GM21526 (cell line): Measurements from ENCODE around the gene TLCD1.

ENCODE experiments used
- ATAC-seq: cut with Tn5 transposase; IDR thresholded peaks from one replicate; pipeline ENCODE4 v1.9.1; 2021; ENCODE audit warnings: moderate library complexity; ENCODE audit not compliant: unreplicated experiment, low FRiP score

The TLCD1 gene

DNA sequence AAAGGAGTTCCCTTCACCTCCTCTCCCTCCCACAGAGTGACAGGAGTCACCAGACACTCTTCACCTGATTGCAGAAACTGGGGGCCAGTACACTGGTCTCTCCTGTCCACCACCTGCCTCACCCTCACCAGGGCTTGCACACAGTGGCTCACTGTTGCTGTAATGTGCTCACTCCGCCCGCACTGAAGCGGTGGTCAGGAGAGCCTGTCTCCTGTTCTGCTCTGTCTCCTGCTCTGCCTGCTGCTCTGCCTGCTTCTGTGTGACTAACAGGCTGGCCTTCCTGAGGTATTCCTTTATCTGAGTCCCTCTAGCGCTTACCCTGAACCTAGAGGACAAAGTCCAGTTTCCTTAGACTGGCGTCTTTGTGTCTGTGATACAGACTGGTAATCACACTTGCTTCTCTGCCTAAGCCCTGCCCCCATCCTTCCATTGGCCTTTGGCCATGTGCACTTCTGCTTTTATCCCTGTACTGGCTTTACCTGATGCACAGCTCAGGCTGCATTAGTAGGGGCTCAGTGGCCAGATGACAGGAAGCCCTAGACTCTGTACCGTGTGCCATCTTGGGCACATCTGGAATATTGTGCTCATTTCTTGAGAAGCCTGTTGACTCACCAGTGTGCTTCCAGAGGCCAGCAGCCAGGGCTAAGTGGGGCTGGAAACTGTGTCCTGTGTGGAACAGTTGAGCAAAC lies 27.6 kb downstream of the TLCD1 start:
- no peak for ATAC-seq

DNA sequence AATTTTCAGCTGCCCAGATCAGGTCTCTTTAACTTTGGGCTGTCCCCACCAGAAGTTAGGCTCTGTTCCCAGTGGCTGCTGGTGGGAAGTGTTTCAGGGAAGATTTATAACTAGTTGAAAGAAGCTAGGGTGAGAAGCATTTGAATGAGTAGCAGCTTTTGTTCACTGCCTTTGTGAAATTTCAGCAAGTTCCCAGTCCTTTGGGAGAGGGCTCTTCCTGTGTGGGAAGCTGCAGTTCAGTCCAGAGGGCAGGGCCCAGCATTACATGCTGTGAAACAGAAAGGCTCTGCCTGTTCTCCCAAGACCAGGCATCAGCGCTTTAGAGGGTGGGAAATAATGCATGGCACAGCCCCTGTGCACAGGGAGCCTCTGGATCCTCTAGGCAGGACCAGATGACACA lies 32.2 kb downstream of the TLCD1 start:
- no peak for ATAC-seq

DNA sequence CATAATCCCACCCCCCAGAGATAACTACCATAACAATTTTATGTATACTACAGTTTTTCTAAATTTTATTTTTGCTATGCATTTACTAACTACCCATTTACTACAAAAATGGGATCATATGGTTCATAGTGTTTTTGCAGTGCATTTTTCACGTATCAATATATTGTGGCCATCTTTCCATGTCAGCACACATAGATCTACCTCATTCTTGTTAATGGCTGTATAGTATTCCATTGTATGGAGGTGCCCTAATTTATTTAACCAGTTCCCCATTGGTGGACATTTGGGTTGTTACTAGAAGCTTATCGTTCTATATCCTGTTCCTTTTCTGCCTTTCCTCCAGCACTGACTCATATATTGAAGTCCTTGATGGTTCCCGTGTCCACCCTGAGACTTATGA lies 37.0 kb downstream of the TLCD1 start:
- no peak for ATAC-seq

DNA sequence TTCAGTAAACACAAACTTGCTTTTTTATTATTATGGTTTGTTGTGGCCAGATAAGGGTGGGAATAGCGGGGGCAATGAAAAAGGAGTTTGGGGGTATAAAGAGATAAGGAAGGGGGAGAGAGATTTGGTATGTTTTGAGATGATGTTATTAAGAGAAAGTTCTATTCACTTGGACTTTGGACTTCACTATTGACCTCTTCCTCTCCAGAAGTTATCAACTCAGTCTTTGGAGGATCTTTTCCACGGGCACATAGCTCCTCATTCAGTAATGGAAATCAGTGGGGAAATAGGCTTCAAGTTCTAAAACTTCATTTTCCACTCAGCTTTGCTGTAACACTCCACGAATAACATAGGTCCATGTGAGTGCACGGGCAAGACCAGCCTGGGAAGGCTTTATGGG lies 37.6 kb downstream of the TLCD1 start:
- ATAC-seq, result no peak

DNA sequence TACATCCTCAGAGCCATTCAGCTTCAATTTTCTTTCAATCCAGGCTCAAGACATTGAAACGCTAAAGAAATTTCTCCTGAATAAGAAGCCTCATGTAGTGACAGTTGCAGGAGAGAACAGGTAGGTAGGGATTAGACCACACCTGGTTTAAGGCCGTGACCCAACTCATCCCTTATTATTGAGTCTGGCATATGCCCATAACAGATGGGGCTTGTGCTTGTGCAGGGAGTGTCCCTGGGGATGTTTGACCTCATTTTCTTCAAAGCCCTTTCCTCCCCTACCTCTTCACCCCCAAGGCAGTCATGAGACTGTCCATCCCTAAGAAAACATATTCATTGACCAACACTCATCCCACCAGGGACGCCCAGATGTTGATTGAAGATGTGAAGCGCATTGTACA lies 39.7 kb downstream of the TLCD1 start:
- ATAC-seq, result no peak

DNA sequence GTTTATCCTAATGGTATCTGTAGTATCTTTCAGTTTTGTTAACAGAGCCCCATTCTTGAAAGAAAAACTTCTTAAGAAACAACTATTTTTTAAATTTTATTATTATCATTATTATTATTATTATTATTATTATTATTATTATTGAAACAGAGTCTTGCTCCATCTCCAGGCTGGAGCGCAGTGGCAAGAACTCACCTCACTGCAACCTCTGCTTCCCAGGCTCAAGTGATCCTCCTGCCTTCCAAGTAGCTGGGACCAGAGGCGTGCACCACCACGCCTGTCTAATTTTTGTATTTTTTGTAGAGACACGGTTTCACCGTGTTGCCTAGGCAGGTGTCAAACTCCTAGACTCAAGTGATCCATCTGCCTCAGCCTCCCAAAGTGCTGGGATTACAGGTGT lies 40.7 kb downstream of the TLCD1 start:
- ATAC-seq, result no peak

DNA sequence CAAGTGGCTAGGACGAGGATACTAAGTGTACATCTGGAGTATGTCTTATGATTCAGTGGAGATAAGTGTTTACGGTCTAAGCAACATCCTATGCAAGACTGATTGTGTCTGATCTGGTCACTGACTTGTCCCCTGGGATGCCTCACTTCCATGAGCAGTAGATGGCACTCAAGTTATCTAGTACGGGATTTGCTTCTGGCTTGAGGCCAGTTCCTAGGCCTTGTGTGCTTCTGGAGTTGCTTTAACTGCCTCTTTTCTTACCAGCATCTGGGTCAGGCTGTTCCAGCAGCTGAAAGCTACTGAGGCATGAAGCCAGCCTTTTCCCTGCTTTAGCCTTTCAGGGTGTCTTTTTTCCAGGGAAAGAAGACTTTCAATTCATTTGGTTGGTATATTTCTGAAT lies 41.1 kb downstream of the TLCD1 start:
- no peak for ATAC-seq

DNA sequence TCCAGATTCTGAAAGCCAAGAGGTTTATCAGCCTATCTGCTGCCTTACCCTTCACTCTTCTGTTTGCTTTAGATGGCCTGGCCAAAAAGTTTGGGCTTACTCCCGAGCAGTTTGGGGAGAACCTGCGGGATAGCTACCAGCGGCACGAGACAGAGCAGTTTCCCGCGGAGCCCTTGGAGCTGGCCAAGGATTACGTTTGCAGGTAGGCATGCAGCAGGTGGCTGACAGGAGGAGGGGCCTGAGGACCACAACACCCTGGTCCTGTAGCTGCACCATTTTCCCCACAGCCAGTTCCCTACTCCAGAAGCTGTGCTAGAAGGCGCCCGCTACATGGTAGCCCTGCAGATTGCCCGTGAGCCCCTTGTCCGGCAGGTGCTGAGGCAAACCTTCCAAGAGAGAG lies 43.4 kb downstream of the TLCD1 start:
- ATAC-seq, result no peak

DNA sequence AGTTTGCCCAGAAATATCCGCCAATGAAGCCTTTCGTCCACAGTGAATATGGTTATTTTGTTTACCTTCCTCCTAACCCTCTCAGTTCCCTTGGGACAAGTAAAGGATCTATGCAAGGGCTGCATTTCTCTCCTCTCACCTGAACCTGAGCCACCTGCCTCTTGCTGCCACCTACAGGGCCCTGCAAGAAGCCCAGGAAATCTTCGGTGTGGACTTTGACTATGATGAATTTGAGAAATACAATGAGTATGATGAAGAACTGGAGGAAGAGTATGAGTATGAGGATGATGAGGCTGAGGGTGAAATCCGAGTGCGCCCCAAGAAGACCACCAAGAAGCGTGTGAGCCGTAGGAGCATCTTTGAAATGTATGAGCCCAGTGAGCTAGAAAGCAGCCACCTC lies 50.1 kb downstream of the TLCD1 start:
- ATAC-seq, result no peak

DNA sequence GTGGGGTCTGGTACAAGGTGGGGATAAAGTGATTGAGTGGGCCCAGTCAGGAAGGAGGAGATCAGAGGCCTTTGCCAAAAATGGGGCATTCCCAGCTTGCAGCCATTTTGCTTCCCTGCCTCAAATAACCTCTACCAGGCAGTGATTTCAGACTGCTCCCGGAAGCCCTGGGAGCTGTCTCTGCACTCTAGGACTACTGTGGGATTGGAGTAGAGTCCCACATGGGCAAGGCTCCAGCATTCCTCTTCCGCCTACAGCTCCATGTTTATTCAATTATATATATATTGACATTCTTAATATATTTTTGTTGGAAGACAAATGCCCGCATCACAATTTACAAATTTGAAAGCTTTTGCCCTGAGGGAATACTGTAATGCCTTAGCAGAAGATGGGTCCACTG lies 50.5 kb downstream of the TLCD1 start:
- no peak for ATAC-seq
